CD8-positive, alpha-beta memory T cell (primary cell): ENCODE measurements around the gene TGM2. TPM values are rescaled to one million over a fixed set of nuclear protein-coding genes. Genes with fewer than 3 reads are reported as not detected.

Experiments used
- CTCF ChIA-PET: fragments of 350-600 bp; sonication (Branson Sonifier 250); formaldehyde crosslinking; loops from one replicate; lab custom pipeline; 2021; ENCODE audit warnings: antibody characterized with exemption; lab: Charles Lee
- POLR2A ChIA-PET: fragments of 350-600 bp; sonication (Branson Sonifier 250); formaldehyde crosslinking; loops from one replicate; lab custom pipeline; 2021; ENCODE audit warnings: antibody characterized with exemption; lab: Charles Lee
- DNase-seq, 5 donors: peaks; one replicate each; pipeline versions ENCODE4 v3.0.0 to v3.0.0-alpha.2; 2020 to 2022; ENCODE audit warnings: mixed read lengths in 1 of 5
- H3K27ac ChIP-seq: one replicate; pipeline ENCODE4 v1.7.0; 2013; ENCODE audit warnings: low read depth, mild to moderate bottlenecking, low read length, moderate library complexity
- H3K27me3 ChIP-seq: 2 replicates; pipeline ENCODE4 v1.7.0; 2013; ENCODE audit warnings: low read length, mild to moderate bottlenecking; ENCODE audit not compliant: insufficient read depth, poor library complexity, severe bottlenecking
- H3K36me3 ChIP-seq: 2 replicates; pipeline ENCODE4 v1.7.0; 2013; ENCODE audit warnings: mild to moderate bottlenecking, low read length, moderate library complexity; ENCODE audit not compliant: insufficient read depth
- H3K4me1 ChIP-seq: 2 replicates; pipeline ENCODE4 v1.7.0; 2013; ENCODE audit warnings: mild to moderate bottlenecking, low read length, moderate library complexity; ENCODE audit not compliant: insufficient read depth
- H3K4me3 ChIP-seq: 2 replicates; pipeline ENCODE4 v1.7.0; 2013; ENCODE audit warnings: mild to moderate bottlenecking, low read length
- H3K9me3 ChIP-seq: 2 replicates; pipeline ENCODE4 v1.7.0; 2013; ENCODE audit warnings: mild to moderate bottlenecking, low read length
- H3K27ac Mint-ChIP-seq, 8 donors: one replicate each; pipeline ENCODE4 v1.8.0; 2020 to 2021; ENCODE audit warnings: mixed read lengths in 8 of 8, mild to moderate bottlenecking in 6 of 8, inconsistent platforms in 3 of 8, moderate library complexity in 3 of 8
- H3K27me3 Mint-ChIP-seq, 2 donors: one replicate each; pipeline ENCODE4 v1.8.0; 2020 to 2021; ENCODE audit warnings: mixed read lengths in 2 of 2, mild to moderate bottlenecking in 1 of 2, moderate library complexity in 1 of 2
- H3K36me3 Mint-ChIP-seq, 3 donors: one replicate each; pipeline ENCODE4 v1.8.0; 2020 to 2021; ENCODE audit warnings: mixed read lengths in 3 of 3, inconsistent platforms in 1 of 3, mild to moderate bottlenecking in 1 of 3
- H3K4me1 Mint-ChIP-seq, 3 donors: one replicate each; pipeline ENCODE4 v1.8.0; 2020 to 2021; ENCODE audit warnings: mixed read lengths in 3 of 3, inconsistent platforms in 1 of 3, mild to moderate bottlenecking in 1 of 3
- H3K4me3 Mint-ChIP-seq, 7 donors: one replicate each; pipeline ENCODE4 v1.8.0; 2020 to 2021; ENCODE audit warnings: mixed read lengths in 7 of 7, mild to moderate bottlenecking in 6 of 7, moderate library complexity in 4 of 7, inconsistent platforms in 2 of 7
- H3K9me3 Mint-ChIP-seq, 5 donors: one replicate each; pipeline ENCODE4 v1.8.0; 2020 to 2022; ENCODE audit warnings: mixed read lengths in 5 of 5, mild to moderate bottlenecking in 3 of 5, moderate library complexity in 2 of 5, inconsistent platforms in 1 of 5
- polyA plus RNA-seq: library from polyadenylated mRNA; unstranded; fragments of 300-500 nt; fragmentation: Illumina TruSeq; gene quantifications from one replicate; pipeline ENCODE4 v1.2.3, GENCODE V29; 2021
- total RNA-seq, 2 experiments: library from RNA; stranded (reverse); gene quantifications; one replicate each; pipeline ENCODE4 v1.2.3, GENCODE V29; 2021

Gene TGM2
- total and polyA plus RNA-seq, 3 experiments from 2014 or later = not detected

DNA sequence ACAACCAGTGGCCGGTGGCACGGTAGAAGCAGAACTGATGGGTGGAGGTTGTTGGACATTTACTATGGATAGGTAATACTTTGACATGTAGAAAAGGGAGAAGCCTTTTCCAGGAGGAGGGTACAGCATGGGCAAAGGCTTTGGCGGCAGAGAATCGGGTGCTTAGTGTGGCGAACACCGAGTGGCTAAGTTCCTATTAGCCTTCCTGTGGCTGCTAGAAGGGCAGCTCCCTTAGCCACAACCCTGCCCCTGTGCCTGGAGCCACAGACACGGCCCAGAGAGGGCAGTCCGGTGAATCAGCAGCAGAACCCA lies 37.9 kb upstream of the TGM2 start:
- no peaks in the 10 kb centered on the region for H3K4me1 Mint-ChIP-seq
- H3K27me3 ChIP-seq = no peaks in the 10 kb centered on the region
- ChIA-PET CTCF (no interaction called here), POLR2A (no interaction called here)
- no peaks in the 10 kb centered on the region for H3K9me3 Mint-ChIP-seq
- DNase-seq = no peak
- peaks cover 8 to 17% of the 10 kb centered on the region in 2 donors for H3K27me3 Mint-ChIP-seq
- no peaks in the 10 kb centered on the region for H3K36me3 Mint-ChIP-seq
- no peak overlapping the region for H3K4me3 Mint-ChIP-seq
- no peaks in the 10 kb centered on the region for H3K4me1 ChIP-seq
- H3K4me3 ChIP-seq = no peak overlapping the region
- H3K36me3 ChIP-seq = no peaks in the 10 kb centered on the region
- no peak overlapping the region for H3K27ac ChIP-seq
- no peaks in the 10 kb centered on the region for H3K9me3 ChIP-seq
- H3K27ac Mint-ChIP-seq = no peak overlapping the region

GRCh38 chr20:38202153-38202981 lies 37.3 kb upstream of the TGM2 start:
- Histone ChIP-seq H3K4me1 (no peaks in the 10 kb centered on the region), H3K27ac (no peak overlapping the region), H3K36me3 (no peaks in the 10 kb centered on the region), H3K9me3 (no peaks in the 10 kb centered on the region), H3K27me3 (no peaks in the 10 kb centered on the region), H3K4me3 (no peak overlapping the region)
- H3K27me3 Mint-ChIP-seq = peaks cover 8 to 17% of the 10 kb centered on the region in 2 donors
- no peaks in the 10 kb centered on the region for H3K9me3 Mint-ChIP-seq
- no peak overlapping the region for H3K4me3 Mint-ChIP-seq
- H3K4me1 Mint-ChIP-seq = no peaks in the 10 kb centered on the region
- H3K36me3 Mint-ChIP-seq = no peaks in the 10 kb centered on the region
- DNase-seq = no peak
- ChIA-PET CTCF (no interaction called here), POLR2A (no interaction called here)
- no peak overlapping the region for H3K27ac Mint-ChIP-seq

DNA sequence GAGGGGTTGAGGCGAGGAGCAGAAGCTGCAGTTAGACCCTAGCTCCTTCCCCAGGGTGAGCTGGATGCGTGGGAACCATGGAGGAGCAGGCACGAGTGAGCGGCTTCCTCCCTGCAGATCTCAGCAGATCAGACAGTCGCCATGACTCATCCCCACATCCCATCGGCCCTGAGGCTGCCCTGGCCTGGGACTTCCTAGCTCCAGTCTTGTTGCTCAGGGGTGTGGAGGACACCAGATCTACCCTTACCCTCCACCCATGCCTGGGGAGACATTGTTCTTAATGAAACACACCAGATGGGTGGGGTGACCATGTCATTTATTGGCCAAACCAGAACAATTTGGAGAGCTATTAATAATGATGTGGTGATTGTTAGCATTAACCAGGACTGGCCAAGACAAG lies 36.3 kb upstream of the TGM2 start:
- H3K36me3 ChIP-seq = no peaks in the 10 kb centered on the region
- Mint-ChIP-seq H3K27me3 (peaks cover 9 to 21% of the 10 kb centered on the region in 2 donors), H3K36me3 (no peaks in the 10 kb centered on the region), H3K4me3 (no peak overlapping the region), H3K9me3 (no peaks in the 10 kb centered on the region), H3K4me1 (no peaks in the 10 kb centered on the region), H3K27ac (no peak overlapping the region)
- H3K4me1 ChIP-seq = no peaks in the 10 kb centered on the region
- no peak overlapping the region for H3K4me3 ChIP-seq
- H3K9me3 ChIP-seq = no peaks in the 10 kb centered on the region
- H3K27ac ChIP-seq = no peak overlapping the region
- no peak for DNase-seq
- POLR2A ChIA-PET = no interaction called here
- no peaks in the 10 kb centered on the region for H3K27me3 ChIP-seq
- CTCF ChIA-PET = no interaction called here

DNA sequence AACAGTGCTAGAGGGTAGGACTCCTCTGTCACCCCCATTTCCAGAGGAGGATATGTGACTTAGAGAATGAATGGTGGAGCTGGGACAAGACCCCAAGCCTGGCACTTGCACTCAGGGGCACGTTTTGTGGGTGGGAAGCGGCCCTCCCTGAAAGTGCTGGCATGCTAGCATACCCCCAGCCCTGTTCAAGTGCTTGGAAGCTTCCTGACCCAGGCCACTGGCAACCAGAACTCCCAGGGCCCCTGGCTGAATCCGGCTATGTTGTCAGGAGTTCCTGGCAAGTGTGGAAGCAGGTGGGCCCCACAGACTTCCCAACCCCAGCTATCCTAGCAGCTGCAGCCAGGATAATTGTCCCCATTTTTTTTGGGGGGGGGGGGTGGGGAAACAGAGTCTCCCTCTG lies 35.6 kb upstream of the TGM2 start:
- no peaks in the 10 kb centered on the region for H3K36me3 ChIP-seq
- H3K27me3 ChIP-seq = no peaks in the 10 kb centered on the region
- H3K4me3 Mint-ChIP-seq = no peak overlapping the region
- no peaks in the 10 kb centered on the region for H3K4me1 ChIP-seq
- H3K36me3 Mint-ChIP-seq = no peaks in the 10 kb centered on the region
- DNase-seq = no peak
- POLR2A ChIA-PET = no interaction called here
- H3K4me1 Mint-ChIP-seq = no peaks in the 10 kb centered on the region
- peaks cover 10 to 25% of the 10 kb centered on the region in 2 donors for H3K27me3 Mint-ChIP-seq
- H3K27ac Mint-ChIP-seq = no peak overlapping the region
- no peaks in the 10 kb centered on the region for H3K9me3 ChIP-seq
- H3K4me3 ChIP-seq = no peak overlapping the region
- H3K27ac ChIP-seq = no peak overlapping the region
- no peaks in the 10 kb centered on the region for H3K9me3 Mint-ChIP-seq
- CTCF ChIA-PET = interaction anchor here (0.6 kb wide), 1 partner anchor 99 kb away, joined by 4 read pairs; no protein-coding TSS in a partner anchor

DNA sequence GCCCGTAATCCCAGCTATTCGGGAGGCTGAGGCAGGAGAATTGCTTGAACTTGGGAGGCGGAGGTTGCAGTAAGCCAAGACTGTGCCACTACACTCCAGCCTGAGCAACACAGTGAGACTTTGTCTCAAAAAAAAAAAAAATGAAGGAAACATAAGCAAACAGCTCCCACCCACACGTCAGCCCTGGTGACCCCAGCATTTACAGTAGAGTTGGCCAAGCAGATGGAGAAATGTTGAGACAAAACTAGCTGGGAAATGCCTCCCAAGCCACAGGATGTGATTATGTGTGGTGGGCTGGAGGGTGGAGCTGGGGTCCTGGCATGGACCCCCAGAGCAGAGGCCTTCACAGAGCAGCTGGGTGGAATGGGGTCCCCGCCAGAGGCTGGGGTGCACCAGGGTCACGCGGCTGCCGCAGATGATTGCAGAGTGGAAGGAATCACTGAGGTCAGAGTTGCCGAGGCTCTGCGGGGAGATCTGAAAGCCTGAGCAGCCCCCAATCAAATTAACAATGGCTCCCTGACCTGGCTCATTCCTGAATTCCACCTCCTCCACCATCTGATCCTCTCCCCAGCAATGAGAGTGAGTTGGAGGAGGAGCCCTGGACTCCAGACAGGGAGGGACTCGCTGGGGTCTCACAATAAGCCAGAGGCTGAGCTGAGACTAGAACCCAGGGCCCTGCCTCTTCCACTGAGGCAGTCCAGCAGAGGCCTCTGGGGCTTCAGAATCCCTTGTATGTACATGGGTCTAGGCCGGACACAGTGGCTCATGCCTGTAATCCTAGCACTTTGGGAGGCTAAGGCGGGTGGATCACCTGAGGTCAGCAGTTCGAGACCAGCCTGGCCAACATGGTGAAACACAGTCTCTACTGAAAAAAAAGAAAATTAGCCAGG lies 34.7 kb upstream of the TGM2 start:
- H3K36me3 ChIP-seq = no peaks in the 10 kb centered on the region
- no peaks in the 10 kb centered on the region for H3K36me3 Mint-ChIP-seq
- H3K4me1 ChIP-seq = no peaks in the 10 kb centered on the region
- H3K4me3 Mint-ChIP-seq = no peak overlapping the region
- ChIA-PET CTCF (no interaction called here), POLR2A (no interaction called here)
- H3K9me3 Mint-ChIP-seq = no peaks in the 10 kb centered on the region
- H3K4me1 Mint-ChIP-seq = no peaks in the 10 kb centered on the region
- no peak overlapping the region for H3K4me3 ChIP-seq
- H3K27me3 ChIP-seq = no peaks in the 10 kb centered on the region
- DNase-seq = no peak
- no peak overlapping the region for H3K27ac ChIP-seq
- H3K27ac Mint-ChIP-seq = no peak overlapping the region
- peaks cover 10 to 28% of the 10 kb centered on the region in 2 donors for H3K27me3 Mint-ChIP-seq
- no peaks in the 10 kb centered on the region for H3K9me3 ChIP-seq

DNA sequence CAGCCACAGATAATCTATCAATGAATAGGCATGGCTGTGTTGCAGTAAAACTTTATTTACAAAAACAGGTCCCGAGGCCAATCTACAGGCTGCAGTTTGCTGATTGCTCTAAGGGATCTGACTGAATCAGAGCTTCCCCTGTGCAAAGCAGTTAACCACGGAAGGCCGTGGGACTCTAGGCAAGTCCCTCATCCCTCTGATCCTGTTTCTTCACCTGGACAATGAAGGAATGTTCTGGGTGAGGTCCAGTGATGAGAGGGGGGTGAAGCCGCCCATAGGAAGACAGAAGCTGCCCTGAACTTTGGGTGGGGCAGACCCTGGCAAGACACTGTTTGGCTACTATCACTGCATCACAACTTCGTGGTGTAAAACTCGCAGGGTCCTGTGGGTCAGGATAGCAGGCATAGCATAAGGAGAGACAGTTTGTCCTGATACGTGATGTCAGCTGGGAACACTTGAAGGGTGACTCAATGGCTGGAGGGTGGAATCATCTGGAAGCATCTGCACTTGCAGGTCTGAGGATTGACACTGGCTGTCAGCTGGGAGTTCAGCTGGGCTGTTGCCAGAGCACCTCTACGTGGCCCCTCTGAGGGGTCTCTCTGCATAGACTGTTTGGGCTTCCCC lies 33.3 kb upstream of the TGM2 start:
- Histone ChIP-seq H3K4me1 (no peaks in the 10 kb centered on the region), H3K9me3 (no peaks in the 10 kb centered on the region), H3K4me3 (no peak overlapping the region), H3K27ac (no peak overlapping the region), H3K36me3 (no peaks in the 10 kb centered on the region), H3K27me3 (no peaks in the 10 kb centered on the region)
- no peak overlapping the region for H3K4me3 Mint-ChIP-seq
- ChIA-PET CTCF (interaction anchor here (1.0 kb wide), 1 partner anchor 22 kb away, joined by 3 read pairs; no protein-coding TSS in a partner anchor), POLR2A (no interaction called here)
- H3K4me1 Mint-ChIP-seq = no peaks in the 10 kb centered on the region
- no peaks in the 10 kb centered on the region for H3K36me3 Mint-ChIP-seq
- DNase-seq = no peak
- no peak overlapping the region for H3K27ac Mint-ChIP-seq
- no peaks in the 10 kb centered on the region for H3K9me3 Mint-ChIP-seq
- H3K27me3 Mint-ChIP-seq = peaks cover 7 to 31% of the 10 kb centered on the region in 2 donors

DNA sequence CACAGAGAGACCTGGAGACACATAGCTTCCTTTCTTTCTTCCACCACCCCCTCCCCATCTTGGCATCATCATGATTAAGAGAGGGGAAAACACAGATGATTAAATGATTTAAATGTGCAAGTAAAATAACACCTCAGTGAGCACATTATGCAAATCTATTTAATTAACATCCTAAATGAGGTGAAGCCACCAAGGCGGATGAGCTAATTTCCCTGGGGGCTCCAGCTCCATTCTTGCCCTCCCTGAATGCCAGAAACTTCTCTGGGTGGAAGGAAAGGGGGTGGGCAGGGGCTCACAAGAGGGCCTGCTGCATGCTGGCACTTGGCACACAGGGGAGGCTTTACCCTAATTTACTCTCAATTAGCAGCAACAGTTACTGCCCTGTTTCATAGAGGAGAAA lies 32.5 kb upstream of the TGM2 start:
- ChIA-PET POLR2A (no interaction called here), CTCF (interaction anchor here (1.0 kb wide), 1 partner anchor 23 kb away, joined by 3 read pairs; no protein-coding TSS in a partner anchor)
- Histone ChIP-seq H3K36me3 (no peaks in the 10 kb centered on the region), H3K4me1 (no peaks in the 10 kb centered on the region), H3K27me3 (no peaks in the 10 kb centered on the region), H3K4me3 (no peak overlapping the region), H3K27ac (no peak overlapping the region), H3K9me3 (no peaks in the 10 kb centered on the region)
- Mint-ChIP-seq H3K36me3 (no peaks in the 10 kb centered on the region), H3K27me3 (peaks cover 4 to 31% of the 10 kb centered on the region in 2 donors), H3K9me3 (no peaks in the 10 kb centered on the region), H3K4me3 (no peak overlapping the region), H3K27ac (no peak overlapping the region), H3K4me1 (no peaks in the 10 kb centered on the region)
- DNase-seq = no peak

GRCh38 chr20:38197217-38197616 lies 32.1 kb upstream of the TGM2 start:
- POLR2A ChIA-PET = no interaction called here
- no peak overlapping the region for H3K4me3 ChIP-seq
- H3K27me3 ChIP-seq = no peaks in the 10 kb centered on the region
- Mint-ChIP-seq H3K4me3 (no peak overlapping the region), H3K9me3 (no peaks in the 10 kb centered on the region), H3K27ac (no peak overlapping the region), H3K27me3 (peaks cover 3 to 29% of the 10 kb centered on the region in 2 donors), H3K36me3 (no peaks in the 10 kb centered on the region), H3K4me1 (no peaks in the 10 kb centered on the region)
- H3K4me1 ChIP-seq = no peaks in the 10 kb centered on the region
- H3K27ac ChIP-seq = no peak overlapping the region
- H3K36me3 ChIP-seq = no peaks in the 10 kb centered on the region
- CTCF ChIA-PET = interaction anchor here (1.0 kb wide), 1 partner anchor 24 kb away, joined by 3 read pairs; no protein-coding TSS in a partner anchor
- DNase-seq = no peak
- H3K9me3 ChIP-seq = no peaks in the 10 kb centered on the region
